ENCODE results near the gene HBG1.

The HBG1 gene

GRCh38 chr11:5286901-5287300 is 37.2 kb upstream of the HBG1 start:
- H3K4me3 ChIP-seq (ENCODE audit: low read length, poor library complexity, severe bottlenecking): no peak overlapping the region
- H3K9me2 ChIP-seq (replicated peaks; ENCODE audit: low read depth, low read length): no peaks in the 10 kb centered on the region
- H3F3A ChIP-seq (ENCODE audit: low read depth): no peaks in the 10 kb centered on the region
- H3K36me3 ChIP-seq (ENCODE audit: insufficient read depth, low read length): no peaks in the 10 kb centered on the region
- no peaks in the 10 kb centered on the region for H3K79me2 ChIP-seq (ENCODE audit: insufficient read depth, low read length)
- no peaks in the 10 kb centered on the region for H3K4me1 ChIP-seq (ENCODE audit: insufficient read depth, low read length, poor library complexity, severe bottlenecking)
- no peaks in the 10 kb centered on the region for H4K20me1 ChIP-seq (ENCODE audit: insufficient read depth, low read length, poor library complexity, severe bottlenecking)
- H3K9me3 ChIP-seq (ENCODE audit: insufficient read depth, low read depth, low read length): no peaks in the 10 kb centered on the region
- no peaks in the 10 kb centered on the region for H3K27me3 ChIP-seq (ENCODE audit: insufficient read depth, low read length, poor library complexity, severe bottlenecking)
- H3K4me2 ChIP-seq (ENCODE audit: low read depth, low read length, poor library complexity, severe bottlenecking): no peak overlapping the region
- H3K9ac ChIP-seq (ENCODE audit: low read depth, low read length, poor library complexity, severe bottlenecking): no peak overlapping the region
- H2AFZ ChIP-seq (ENCODE audit: low read length): no peak overlapping the region
- TF ChIP-seq EZH2phosphoT487 (IDR thresholded peaks at IDR 0.05; ENCODE audit: borderline replicate concordance): no peak
- TF ChIP-seq CTCF (conservative IDR thresholded peaks at IDR 0.05; ENCODE audit: low read length): no peak

GRCh38 chr11:5286351-5286750 is 36.7 kb upstream of the HBG1 start:
- Histone ChIP-seq H3K79me2 (ENCODE audit: insufficient read depth, low read length) (no peaks in the 10 kb centered on the region), H3K4me1 (ENCODE audit: insufficient read depth, low read length, poor library complexity, severe bottlenecking) (no peaks in the 10 kb centered on the region), H3K4me2 (ENCODE audit: low read depth, low read length, poor library complexity, severe bottlenecking) (no peak overlapping the region), H3K27me3 (ENCODE audit: insufficient read depth, low read length, poor library complexity, severe bottlenecking) (no peaks in the 10 kb centered on the region), H3K9me2 (replicated peaks; ENCODE audit: low read depth, low read length) (no peaks in the 10 kb centered on the region), H3K4me3 (ENCODE audit: low read length, poor library complexity, severe bottlenecking) (no peak overlapping the region), H4K20me1 (ENCODE audit: insufficient read depth, low read length, poor library complexity, severe bottlenecking) (no peaks in the 10 kb centered on the region), H3F3A (ENCODE audit: low read depth) (no peaks in the 10 kb centered on the region), H2AFZ (ENCODE audit: low read length) (no peak overlapping the region), H3K36me3 (ENCODE audit: insufficient read depth, low read length) (no peaks in the 10 kb centered on the region), H3K9ac (ENCODE audit: low read depth, low read length, poor library complexity, severe bottlenecking) (no peak overlapping the region), H3K9me3 (ENCODE audit: insufficient read depth, low read depth, low read length) (no peaks in the 10 kb centered on the region)
- no peak for TF ChIP-seq CTCF (conservative IDR thresholded peaks at IDR 0.05; ENCODE audit: low read length)
- TF ChIP-seq EZH2phosphoT487 (IDR thresholded peaks at IDR 0.05; ENCODE audit: borderline replicate concordance): no peak

GRCh38 chr11:5285703-5286340 is 36.2 kb upstream of the HBG1 start:
- no peak overlapping the region for H3K9ac ChIP-seq (ENCODE audit: low read depth, low read length, poor library complexity, severe bottlenecking)
- no peaks in the 10 kb centered on the region for H3K9me2 ChIP-seq (replicated peaks; ENCODE audit: low read depth, low read length)
- H3F3A ChIP-seq (ENCODE audit: low read depth): no peaks in the 10 kb centered on the region
- no peak overlapping the region for H2AFZ ChIP-seq (ENCODE audit: low read length)
- no peaks in the 10 kb centered on the region for H3K79me2 ChIP-seq (ENCODE audit: insufficient read depth, low read length)
- H3K27me3 ChIP-seq (ENCODE audit: insufficient read depth, low read length, poor library complexity, severe bottlenecking): no peaks in the 10 kb centered on the region
- H4K20me1 ChIP-seq (ENCODE audit: insufficient read depth, low read length, poor library complexity, severe bottlenecking): no peaks in the 10 kb centered on the region
- no peaks in the 10 kb centered on the region for H3K36me3 ChIP-seq (ENCODE audit: insufficient read depth, low read length)
- H3K4me3 ChIP-seq (ENCODE audit: low read length, poor library complexity, severe bottlenecking): no peak overlapping the region
- TF ChIP-seq CTCF (conservative IDR thresholded peaks at IDR 0.05; ENCODE audit: low read length) (no peak), EZH2phosphoT487 (IDR thresholded peaks at IDR 0.05; ENCODE audit: borderline replicate concordance) (no peak)
- H3K9me3 ChIP-seq (ENCODE audit: insufficient read depth, low read depth, low read length): no peaks in the 10 kb centered on the region
- H3K4me2 ChIP-seq (ENCODE audit: low read depth, low read length, poor library complexity, severe bottlenecking): no peak overlapping the region
- H3K4me1 ChIP-seq (ENCODE audit: insufficient read depth, low read length, poor library complexity, severe bottlenecking): no peaks in the 10 kb centered on the region

Measured in Loucy (cell line).